Measurements from ENCODE around the gene LAPTM5. TPM values are rescaled to one million over a fixed set of nuclear protein-coding genes. Genes with fewer than 3 reads are reported as not detected.

The LAPTM5 gene
- total RNA-seq, 1 experiment from 2014 or later, result not detected

DNA sequence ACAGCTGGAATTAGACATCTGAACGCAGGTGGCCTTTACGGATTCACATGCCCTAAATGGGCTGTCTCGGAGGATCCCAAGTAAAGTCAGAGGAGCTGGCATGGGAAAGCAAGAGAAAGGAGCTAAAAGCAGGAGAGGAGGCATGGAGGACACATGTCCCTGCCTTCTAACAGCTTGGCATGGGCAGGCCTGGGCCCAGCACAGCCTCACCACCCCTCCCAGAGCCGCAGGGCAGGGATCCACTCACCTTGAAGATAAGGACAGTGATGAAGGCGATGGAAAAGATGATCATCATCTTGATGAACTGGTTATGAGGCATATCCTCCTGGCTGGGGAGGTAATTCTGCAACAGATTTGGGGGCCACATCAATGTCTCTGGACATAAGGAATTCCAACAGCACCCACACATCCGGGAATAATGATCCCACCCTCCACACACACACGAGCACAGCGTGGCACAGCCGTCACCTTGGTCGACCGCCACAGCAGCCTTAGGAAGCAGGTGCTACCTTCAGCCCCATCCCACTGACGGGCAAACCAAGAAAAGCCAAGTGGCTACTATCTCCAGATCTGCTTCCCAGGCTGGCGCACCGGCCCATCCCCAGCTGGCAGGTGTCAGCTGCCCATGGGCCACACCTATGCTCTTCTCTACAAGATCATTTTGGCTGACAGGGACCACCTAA lies 20.1 kb downstream of the LAPTM5 start:
- ChIA-PET CTCF (no interaction called here), POLR2A (ENCODE audit: unreplicated experiment) (no interaction called here)
- Histone ChIP-seq H3F3A (ENCODE audit: low read length, unreplicated experiment) (no peaks in the 10 kb centered on the region), H4K20me1 (ENCODE audit: low read length) (no peaks in the 10 kb centered on the region), H3K79me2 (ENCODE audit: low read length) (no peaks in the 10 kb centered on the region), H3K27me3 (ENCODE audit: low read length) (no peaks in the 10 kb centered on the region), H3K36me3 (ENCODE audit: low read depth, low read length) (no peaks in the 10 kb centered on the region), H3K9me3 (ENCODE audit: low read length) (no peaks in the 10 kb centered on the region), H3K4me2 (ENCODE audit: low read length) (no peak overlapping the region), H3K9me2 (replicated peaks; ENCODE audit: low read length) (no peaks in the 10 kb centered on the region), H2AFZ (ENCODE audit: low read length) (no peak overlapping the region), H3K27ac (ENCODE audit: low read length) (no peak overlapping the region), H3K9ac (ENCODE audit: low read length) (no peak overlapping the region), H3K4me1 (ENCODE audit: insufficient read depth, low read length) (peaks cover 8% of the 10 kb centered on the region), H3K4me3 (ENCODE audit: low read length) (no peak overlapping the region)
- BruUV-seq (replicated peaks), result no TSS peak
- TF ChIP-seq EZH2 (IDR thresholded peaks at IDR 0.05; ENCODE audit: low read length, unreplicated experiment), result no peak
- TF ChIP-seq, protein P1, sequence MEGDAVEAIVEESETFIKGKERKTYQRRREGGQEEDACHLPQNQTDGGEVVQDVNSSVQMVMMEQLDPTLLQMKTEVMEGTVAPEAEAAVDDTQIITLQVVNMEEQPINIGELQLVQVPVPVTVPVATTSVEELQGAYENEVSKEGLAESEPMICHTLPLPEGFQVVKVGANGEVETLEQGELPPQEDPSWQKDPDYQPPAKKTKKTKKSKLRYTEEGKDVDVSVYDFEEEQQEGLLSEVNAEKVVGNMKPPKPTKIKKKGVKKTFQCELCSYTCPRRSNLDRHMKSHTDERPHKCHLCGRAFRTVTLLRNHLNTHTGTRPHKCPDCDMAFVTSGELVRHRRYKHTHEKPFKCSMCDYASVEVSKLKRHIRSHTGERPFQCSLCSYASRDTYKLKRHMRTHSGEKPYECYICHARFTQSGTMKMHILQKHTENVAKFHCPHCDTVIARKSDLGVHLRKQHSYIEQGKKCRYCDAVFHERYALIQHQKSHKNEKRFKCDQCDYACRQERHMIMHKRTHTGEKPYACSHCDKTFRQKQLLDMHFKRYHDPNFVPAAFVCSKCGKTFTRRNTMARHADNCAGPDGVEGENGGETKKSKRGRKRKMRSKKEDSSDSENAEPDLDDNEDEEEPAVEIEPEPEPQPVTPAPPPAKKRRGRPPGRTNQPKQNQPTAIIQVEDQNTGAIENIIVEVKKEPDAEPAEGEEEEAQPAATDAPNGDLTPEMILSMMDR (conservative IDR thresholded peaks at IDR 0.05; ENCODE audit: low read depth, low read length), result no peak
- TF ChIP-seq EZH2phosphoT487 (IDR thresholded peaks at IDR 0.05; ENCODE audit: borderline replicate concordance, low read length), result no peak
- ATAC-seq, result no peak
- intact Hi-C loops (cut with micrococcal nuclease), result no loop called here
- no peak for DNase-seq

DNA sequence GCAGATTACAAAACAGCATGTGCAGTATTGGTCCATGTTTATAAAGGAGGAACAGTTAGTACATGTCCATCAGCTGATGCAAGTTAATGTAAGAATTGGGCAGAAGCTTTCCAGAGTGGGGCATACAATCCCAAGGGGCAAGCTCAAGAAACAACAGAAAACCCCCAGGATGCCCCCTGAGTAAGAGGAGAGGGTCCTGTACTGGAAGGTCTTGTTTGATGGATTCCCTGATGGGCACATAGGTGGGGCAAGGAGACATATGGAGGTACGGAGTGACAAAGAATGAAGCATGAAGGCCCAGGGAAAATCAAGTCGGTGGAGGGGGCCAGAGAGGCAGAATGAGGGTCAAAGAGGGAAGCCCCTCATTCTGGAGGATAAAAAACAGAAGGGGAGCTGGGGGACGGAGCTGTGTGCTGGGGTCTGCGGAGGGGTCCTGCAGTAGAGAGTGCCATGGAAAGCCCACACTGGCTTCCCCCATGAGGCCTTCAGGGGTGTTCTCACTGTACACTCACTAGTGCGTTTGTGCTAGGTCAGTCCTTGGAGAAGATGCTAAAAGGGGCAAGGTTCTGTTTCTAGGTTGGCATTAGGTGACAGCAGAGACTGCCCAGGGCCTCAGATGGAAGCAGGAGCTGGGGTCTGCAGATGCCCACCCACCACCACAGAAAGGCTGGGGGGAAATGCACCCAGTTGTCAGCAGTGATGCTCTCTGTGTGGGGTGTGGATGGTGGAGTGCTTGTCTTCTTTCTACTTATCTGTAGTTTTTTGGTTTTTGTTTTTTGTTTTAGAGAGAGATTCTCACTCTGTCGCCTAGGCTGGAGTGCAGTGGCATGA lies 21.7 kb downstream of the LAPTM5 start:
- no TSS peak for BruUV-seq (replicated peaks)
- Histone ChIP-seq H3K4me1 (ENCODE audit: insufficient read depth, low read length) (peaks cover 2% of the 10 kb centered on the region), H3K9me3 (ENCODE audit: low read length) (no peaks in the 10 kb centered on the region), H3K27me3 (ENCODE audit: low read length) (no peaks in the 10 kb centered on the region), H3K4me3 (ENCODE audit: low read length) (no peak overlapping the region), H2AFZ (ENCODE audit: low read length) (no peak overlapping the region), H4K20me1 (ENCODE audit: low read length) (no peaks in the 10 kb centered on the region), H3K4me2 (ENCODE audit: low read length) (no peak overlapping the region), H3F3A (ENCODE audit: low read length, unreplicated experiment) (no peaks in the 10 kb centered on the region), H3K36me3 (ENCODE audit: low read depth, low read length) (no peaks in the 10 kb centered on the region), H3K27ac (ENCODE audit: low read length) (no peak overlapping the region), H3K9ac (ENCODE audit: low read length) (no peak overlapping the region), H3K9me2 (replicated peaks; ENCODE audit: low read length) (no peaks in the 10 kb centered on the region), H3K79me2 (ENCODE audit: low read length) (no peaks in the 10 kb centered on the region)
- ChIA-PET CTCF (no interaction called here), POLR2A (ENCODE audit: unreplicated experiment) (no interaction called here)
- no peak for DNase-seq
- no peak for TF ChIP-seq EZH2phosphoT487 (IDR thresholded peaks at IDR 0.05; ENCODE audit: borderline replicate concordance, low read length)
- TF ChIP-seq, protein P1 (conservative IDR thresholded peaks at IDR 0.05; ENCODE audit: low read depth, low read length), result no peak
- TF ChIP-seq EZH2 (IDR thresholded peaks at IDR 0.05; ENCODE audit: low read length, unreplicated experiment), result no peak
- ATAC-seq, result no peak
- intact Hi-C loops (cut with micrococcal nuclease), result no loop called here

DNA sequence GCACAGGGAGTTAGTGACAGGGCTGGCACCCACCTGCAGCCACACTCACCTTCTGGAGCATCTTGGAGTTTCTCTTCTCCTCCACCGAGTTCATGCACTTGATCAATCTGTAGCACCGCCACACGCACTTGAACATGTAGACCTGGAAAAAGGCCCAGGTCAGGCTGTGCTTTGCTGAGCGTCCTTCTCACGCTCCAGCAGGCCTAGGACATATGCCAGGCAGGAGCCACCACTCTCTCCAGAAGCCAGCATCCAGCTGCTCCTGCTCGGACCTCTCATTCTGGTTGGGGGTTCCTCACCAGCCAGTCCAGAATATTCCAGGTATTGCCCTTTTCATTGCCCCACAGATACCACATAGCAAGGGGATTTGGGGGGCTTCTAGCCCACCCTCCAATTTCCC lies 22.4 kb downstream of the LAPTM5 start:
- no peak for TF ChIP-seq EZH2 (IDR thresholded peaks at IDR 0.05; ENCODE audit: low read length, unreplicated experiment)
- no peak for TF ChIP-seq EZH2phosphoT487 (IDR thresholded peaks at IDR 0.05; ENCODE audit: borderline replicate concordance, low read length)
- TF ChIP-seq, protein P1 (conservative IDR thresholded peaks at IDR 0.05; ENCODE audit: low read depth, low read length), result no peak
- CTCF ChIA-PET, result no interaction called here
- intact Hi-C loops (cut with micrococcal nuclease), result no loop called here

More for the DNA sequence above, 22.4 kb downstream of the LAPTM5 start:
- ATAC-seq (no peak), DNase-seq (no peak)
- Histone ChIP-seq H3K4me2 (ENCODE audit: low read length) (no peak overlapping the region), H3K9me2 (replicated peaks; ENCODE audit: low read length) (no peaks in the 10 kb centered on the region), H3K4me1 (ENCODE audit: insufficient read depth, low read length) (no peaks in the 10 kb centered on the region), H2AFZ (ENCODE audit: low read length) (no peak overlapping the region), H3K4me3 (ENCODE audit: low read length) (no peak overlapping the region), H3K27me3 (ENCODE audit: low read length) (no peaks in the 10 kb centered on the region), H3K36me3 (ENCODE audit: low read depth, low read length) (no peaks in the 10 kb centered on the region), H3K9ac (ENCODE audit: low read length) (no peak overlapping the region), H3F3A (ENCODE audit: low read length, unreplicated experiment) (no peaks in the 10 kb centered on the region), H4K20me1 (ENCODE audit: low read length) (no peaks in the 10 kb centered on the region), H3K9me3 (ENCODE audit: low read length) (no peaks in the 10 kb centered on the region), H3K79me2 (ENCODE audit: low read length) (no peaks in the 10 kb centered on the region), H3K27ac (ENCODE audit: low read length) (no peak overlapping the region)
- POLR2A ChIA-PET (ENCODE audit: unreplicated experiment), result no interaction called here
- no TSS peak for BruUV-seq (replicated peaks)

Measured in PC-3 (cell line).